Tibial nerve (tissue), 4 donors: ENCODE measurements around the gene THSD4.

ENCODE experiments used
- CTCF ChIP-seq, 5 experiments: fragments of 200-600 bp in 3 of 5; fragments of 450-650 bp in 2 of 5; sonication (generic) in 3 of 5; IDR thresholded peaks; one replicate each; pipeline ENCODE4 v1.5.1; 2016 to 2019; ENCODE audit warnings: antibody characterized with exemption in 5 of 5, mild to moderate bottlenecking in 3 of 5, moderate library complexity in 2 of 5
- EP300 ChIP-seq, 2 donors: sonication (generic); formaldehyde crosslinking; IDR thresholded peaks; one replicate each; pipeline ENCODE4 v1.6.1; 2017; ENCODE audit warnings: antibody characterized with exemption in 2 of 2, mild to moderate bottlenecking in 1 of 2
- POLR2A ChIP-seq, 2 donors: fragments of 450-650 bp; IDR thresholded peaks; one replicate each; pipeline ENCODE4 v1.6.1; 2017; ENCODE audit warnings: antibody characterized with exemption in 2 of 2, mild to moderate bottlenecking in 2 of 2, moderate library complexity in 2 of 2

GRCh38 chr15:71346464-71346863 is 231.2 kb downstream of the THSD4 start:
- no peak for TF ChIP-seq CTCF (IDR thresholded peaks at IDR 0.05)
- TF ChIP-seq EP300 (IDR thresholded peaks at IDR 0.05), result no peak
- no peak for TF ChIP-seq POLR2A (IDR thresholded peaks at IDR 0.05)
